Loucy (cell line): ENCODE results near the gene FHDC1.

ENCODE experiments used
- H2AFZ ChIP-seq: fragments of 200-600 bp; sonication (generic); 2 replicates; pipeline ENCODE4 v1.6.0; 2016; ENCODE audit warnings: antibody characterized with exemption, mild to moderate bottlenecking, low read length, moderate library complexity
- H3F3A ChIP-seq: fragments of 200-600 bp; 2 replicates; pipeline ENCODE4 v1.6.0; 2016; ENCODE audit warnings: antibody characterized with exemption, low read depth, mild to moderate bottlenecking
- H3K27me3 ChIP-seq: fragments of 200-600 bp; sonication (generic); 2 replicates; pipeline ENCODE4 v1.6.1; 2014; ENCODE audit warnings: low read length, mild to moderate bottlenecking; ENCODE audit not compliant: insufficient read depth, poor library complexity, severe bottlenecking
- H3K36me3 ChIP-seq: fragments of 200-600 bp; sonication (generic); 2 replicates; pipeline ENCODE4 v1.6.1; 2016; ENCODE audit warnings: low read length; ENCODE audit not compliant: insufficient read depth
- H3K4me1 ChIP-seq: fragments of 200-600 bp; sonication (generic); 2 replicates; pipeline ENCODE4 v1.5.1; 2014; ENCODE audit warnings: low read length, mild to moderate bottlenecking; ENCODE audit not compliant: insufficient read depth, poor library complexity, severe bottlenecking
- H3K4me2 ChIP-seq: fragments of 200-600 bp; sonication (generic); 2 replicates; pipeline ENCODE4 v1.6.0; 2014; ENCODE audit warnings: antibody characterized with exemption, low read length, low read depth, mild to moderate bottlenecking; ENCODE audit not compliant: poor library complexity, severe bottlenecking
- H3K4me3 ChIP-seq: fragments of 200-600 bp; sonication (generic); 2 replicates; pipeline ENCODE4 v1.5.1; 2014; ENCODE audit warnings: low read length, mild to moderate bottlenecking, mixed read lengths; ENCODE audit not compliant: poor library complexity, severe bottlenecking
- H3K79me2 ChIP-seq: fragments of 200-600 bp; sonication (generic); 2 replicates; pipeline ENCODE4 v1.6.1; 2014; ENCODE audit warnings: low read length; ENCODE audit not compliant: insufficient read depth
- H3K9ac ChIP-seq: fragments of 200-600 bp; sonication (generic); 2 replicates; pipeline ENCODE4 v1.6.0; 2014; ENCODE audit warnings: mild to moderate bottlenecking, low read depth, low read length, moderate library complexity; ENCODE audit not compliant: poor library complexity, severe bottlenecking
- H3K9me2 ChIP-seq: fragments of 200-600 bp; sonication (generic); replicated peaks from 2 replicates; pipeline ENCODE4 v1.6.1; 2016; ENCODE audit warnings: low read depth, low read length, mixed read lengths
- H3K9me3 ChIP-seq: fragments of 200-600 bp; sonication (generic); 2 replicates; pipeline ENCODE4 v1.6.1; 2014; ENCODE audit warnings: mild to moderate bottlenecking, antibody characterized with exemption, low read length, low read depth; ENCODE audit not compliant: insufficient read depth
- H4K20me1 ChIP-seq: fragments of 200-600 bp; sonication (generic); 2 replicates; pipeline ENCODE4 v1.6.0; 2014; ENCODE audit warnings: antibody characterized with exemption, low read length, mild to moderate bottlenecking; ENCODE audit not compliant: insufficient read depth, poor library complexity, severe bottlenecking
- EZH2phosphoT487 ChIP-seq: fragments of 200-600 bp; IDR thresholded peaks from 2 replicates; pipeline ENCODE4 v1.6.1; 2018; ENCODE audit warnings: antibody characterized with exemption, mild to moderate bottlenecking, moderate library complexity, borderline replicate concordance
- TF ChIP-seq, protein P1 (sequence below): fragments of 200-600 bp; sonication (generic); conservative IDR thresholded peaks from 2 replicates; pipeline ENCODE4 v1.5.1; 2014; ENCODE audit warnings: mild to moderate bottlenecking, antibody characterized with exemption, low read length

FHDC1 gene

DNA sequence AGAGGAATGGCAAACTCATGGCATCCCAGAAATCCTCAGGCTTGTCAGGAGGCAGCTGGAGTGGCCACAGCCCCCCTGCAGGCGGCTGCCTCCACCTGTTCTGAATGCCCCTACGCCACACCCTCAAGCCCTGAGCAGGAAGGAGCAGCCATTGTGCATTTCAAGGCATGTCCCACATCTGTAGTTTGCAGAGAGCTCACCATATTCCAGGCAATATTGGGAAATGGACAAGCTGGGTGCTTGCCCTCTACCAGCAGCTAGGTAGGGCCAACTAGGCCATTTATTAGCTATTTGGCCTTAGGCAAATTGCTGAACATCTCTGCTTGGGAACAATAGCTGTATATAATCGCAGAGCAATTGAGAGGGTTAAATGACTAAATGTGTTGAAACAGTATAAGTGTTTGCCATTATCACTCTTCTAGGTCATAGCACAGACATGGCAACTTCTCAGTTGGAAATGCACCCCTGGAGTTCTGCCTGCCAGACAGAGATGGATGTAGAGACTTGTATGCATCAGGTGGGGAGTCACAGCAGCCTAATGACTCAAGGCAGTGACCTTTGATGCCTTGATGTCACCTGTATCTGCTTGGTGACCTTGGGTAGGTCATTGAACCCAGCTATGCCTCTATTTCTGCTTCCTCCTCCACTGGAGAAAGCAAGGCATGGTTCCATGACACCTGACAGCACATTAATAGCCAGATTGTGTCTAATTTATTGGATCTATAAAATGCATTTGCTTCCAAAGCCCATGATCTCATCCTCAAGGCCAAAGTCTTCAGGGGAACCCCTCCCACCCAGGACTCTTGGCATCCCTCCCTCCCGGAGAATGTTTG, 52.8 kb downstream of the FHDC1 start:
- Histone ChIP-seq H3K27me3 (no peaks in the 10 kb centered on the region), H3F3A (no peaks in the 10 kb centered on the region), H4K20me1 (no peaks in the 10 kb centered on the region), H3K36me3 (no peaks in the 10 kb centered on the region), H3K9me2 (no peaks in the 10 kb centered on the region), H3K4me3 (no peak overlapping the region), H3K79me2 (no peaks in the 10 kb centered on the region), H3K4me2 (no peak overlapping the region), H2AFZ (no peak overlapping the region), H3K4me1 (peaks cover 6% of the 10 kb centered on the region), H3K9me3 (no peaks in the 10 kb centered on the region), H3K9ac (no peak overlapping the region)
- TF ChIP-seq EZH2phosphoT487: no peak
- TF ChIP-seq, protein P1, sequence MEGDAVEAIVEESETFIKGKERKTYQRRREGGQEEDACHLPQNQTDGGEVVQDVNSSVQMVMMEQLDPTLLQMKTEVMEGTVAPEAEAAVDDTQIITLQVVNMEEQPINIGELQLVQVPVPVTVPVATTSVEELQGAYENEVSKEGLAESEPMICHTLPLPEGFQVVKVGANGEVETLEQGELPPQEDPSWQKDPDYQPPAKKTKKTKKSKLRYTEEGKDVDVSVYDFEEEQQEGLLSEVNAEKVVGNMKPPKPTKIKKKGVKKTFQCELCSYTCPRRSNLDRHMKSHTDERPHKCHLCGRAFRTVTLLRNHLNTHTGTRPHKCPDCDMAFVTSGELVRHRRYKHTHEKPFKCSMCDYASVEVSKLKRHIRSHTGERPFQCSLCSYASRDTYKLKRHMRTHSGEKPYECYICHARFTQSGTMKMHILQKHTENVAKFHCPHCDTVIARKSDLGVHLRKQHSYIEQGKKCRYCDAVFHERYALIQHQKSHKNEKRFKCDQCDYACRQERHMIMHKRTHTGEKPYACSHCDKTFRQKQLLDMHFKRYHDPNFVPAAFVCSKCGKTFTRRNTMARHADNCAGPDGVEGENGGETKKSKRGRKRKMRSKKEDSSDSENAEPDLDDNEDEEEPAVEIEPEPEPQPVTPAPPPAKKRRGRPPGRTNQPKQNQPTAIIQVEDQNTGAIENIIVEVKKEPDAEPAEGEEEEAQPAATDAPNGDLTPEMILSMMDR: no peak

DNA sequence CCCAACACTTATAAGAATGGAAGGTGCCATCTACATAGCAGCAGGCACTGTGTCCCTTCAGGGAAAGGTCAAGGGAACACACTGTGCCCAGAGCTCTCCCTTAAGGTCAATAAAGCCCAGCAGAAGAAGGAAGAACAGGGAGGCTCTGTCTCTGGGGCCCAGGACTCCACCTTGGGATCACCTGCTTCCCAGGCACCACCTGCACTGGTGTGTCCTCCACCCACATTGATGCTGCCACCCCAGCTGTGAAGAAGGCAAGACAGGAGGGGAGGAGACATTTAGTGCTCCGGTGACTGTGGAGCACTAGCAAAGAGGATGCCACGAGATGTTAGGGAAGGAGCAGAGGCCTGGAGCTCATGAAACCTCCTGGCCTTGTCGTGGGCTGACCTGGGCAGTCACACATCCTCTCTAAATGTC, 53.4 kb downstream of the FHDC1 start:
- H3K27me3 ChIP-seq: no peaks in the 10 kb centered on the region
- H3K79me2 ChIP-seq: no peaks in the 10 kb centered on the region
- no peak overlapping the region for H2AFZ ChIP-seq
- H3K4me3 ChIP-seq: no peak overlapping the region
- H3K36me3 ChIP-seq: no peaks in the 10 kb centered on the region
- no peak for TF ChIP-seq EZH2phosphoT487
- TF ChIP-seq, protein P1: no peak
- H3K9me3 ChIP-seq: no peaks in the 10 kb centered on the region
- no peak overlapping the region for H3K9ac ChIP-seq
- no peaks in the 10 kb centered on the region for H3K9me2 ChIP-seq
- H3F3A ChIP-seq: no peaks in the 10 kb centered on the region
- H4K20me1 ChIP-seq: no peaks in the 10 kb centered on the region
- peaks cover 6% of the 10 kb centered on the region for H3K4me1 ChIP-seq
- no peak overlapping the region for H3K4me2 ChIP-seq

DNA sequence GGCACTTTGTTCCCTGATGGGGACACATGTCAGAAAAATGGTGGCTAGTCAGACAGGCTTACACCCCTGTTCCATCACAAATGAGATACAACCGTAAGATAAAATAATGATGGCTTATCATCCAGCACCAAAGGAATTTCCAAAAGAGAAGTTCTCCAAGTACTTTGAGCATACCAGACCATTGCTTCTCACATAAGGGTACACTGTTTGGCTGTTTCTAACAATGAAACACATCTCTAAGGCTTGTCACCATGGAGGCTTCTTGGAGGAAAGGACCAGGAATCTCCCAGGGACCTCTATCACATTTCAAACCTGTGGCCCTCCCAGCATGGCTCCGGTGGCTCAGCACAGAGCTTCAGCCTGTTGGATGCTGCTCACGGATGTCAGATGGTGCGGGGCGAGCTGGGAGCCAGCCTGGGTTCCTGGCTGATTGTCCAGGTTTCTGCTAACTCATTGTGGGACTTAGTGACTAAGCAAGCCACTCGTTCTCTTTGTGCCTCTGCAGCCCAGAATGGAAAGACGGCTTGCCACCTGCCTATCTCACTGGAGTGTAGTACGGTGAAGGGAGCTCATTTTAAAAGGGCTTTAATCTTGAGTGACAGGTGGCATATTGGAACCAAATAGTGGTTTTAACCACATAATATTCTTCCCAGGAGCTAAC, 54.5 kb downstream of the FHDC1 start:
- TF ChIP-seq, protein P1: no peak
- TF ChIP-seq EZH2phosphoT487: no peak
- Histone ChIP-seq H3K9me2 (no peaks in the 10 kb centered on the region), H2AFZ (no peak overlapping the region), H3K9ac (no peak overlapping the region), H3K4me3 (no peak overlapping the region), H3K4me1 (peaks cover 6% of the 10 kb centered on the region), H3K4me2 (no peak overlapping the region), H3K9me3 (no peaks in the 10 kb centered on the region), H3F3A (no peaks in the 10 kb centered on the region), H3K36me3 (no peaks in the 10 kb centered on the region), H3K79me2 (no peaks in the 10 kb centered on the region), H4K20me1 (no peaks in the 10 kb centered on the region), H3K27me3 (no peaks in the 10 kb centered on the region)
